C4-2B (cell line): ENCODE results near the gene PCMTD2.

ENCODE experiments used
- ZFX ChIP-seq: fragments of 450-650 bp; IDR thresholded peaks from 2 replicates; pipeline ENCODE4 v1.6.1; 2017
- TF ChIP-seq, protein P1 (sequence below): fragments of 450-650 bp; conservative IDR thresholded peaks from 2 replicates; pipeline ENCODE4 v1.5.1; 2017; ENCODE audit warnings: mild to moderate bottlenecking

GRCh38 chr20:64269604-64270411 lies 14.3 kb downstream of the PCMTD2 start:
- TF ChIP-seq, protein P1, sequence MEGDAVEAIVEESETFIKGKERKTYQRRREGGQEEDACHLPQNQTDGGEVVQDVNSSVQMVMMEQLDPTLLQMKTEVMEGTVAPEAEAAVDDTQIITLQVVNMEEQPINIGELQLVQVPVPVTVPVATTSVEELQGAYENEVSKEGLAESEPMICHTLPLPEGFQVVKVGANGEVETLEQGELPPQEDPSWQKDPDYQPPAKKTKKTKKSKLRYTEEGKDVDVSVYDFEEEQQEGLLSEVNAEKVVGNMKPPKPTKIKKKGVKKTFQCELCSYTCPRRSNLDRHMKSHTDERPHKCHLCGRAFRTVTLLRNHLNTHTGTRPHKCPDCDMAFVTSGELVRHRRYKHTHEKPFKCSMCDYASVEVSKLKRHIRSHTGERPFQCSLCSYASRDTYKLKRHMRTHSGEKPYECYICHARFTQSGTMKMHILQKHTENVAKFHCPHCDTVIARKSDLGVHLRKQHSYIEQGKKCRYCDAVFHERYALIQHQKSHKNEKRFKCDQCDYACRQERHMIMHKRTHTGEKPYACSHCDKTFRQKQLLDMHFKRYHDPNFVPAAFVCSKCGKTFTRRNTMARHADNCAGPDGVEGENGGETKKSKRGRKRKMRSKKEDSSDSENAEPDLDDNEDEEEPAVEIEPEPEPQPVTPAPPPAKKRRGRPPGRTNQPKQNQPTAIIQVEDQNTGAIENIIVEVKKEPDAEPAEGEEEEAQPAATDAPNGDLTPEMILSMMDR = no peak
- no peak for TF ChIP-seq ZFX
